A673 (cell line): ENCODE data around the gene PPP2R1A. TPM values are rescaled to one million over a fixed set of nuclear protein-coding genes. Genes with fewer than 3 reads are reported as not detected.

ENCODE experiments used
- BruUV-seq: library from RNA; stranded (reverse); fragments of 400-500 nt; replicated peaks from 2 replicates; lab custom pipeline; 2021; lab: Mats Ljungman, UMichigan
- CTCF ChIA-PET: fragments of 300-600 bp; sonication (Branson Sonifier 250); formaldehyde crosslinking; loops from one replicate; lab custom pipeline; 2022; ENCODE audit warnings: antibody characterized with exemption; lab: Charles Lee
- POLR2A ChIA-PET: fragments of 300-600 bp; sonication (Branson Sonifier 250); formaldehyde crosslinking; loops from one replicate; lab custom pipeline; 2022; ENCODE audit warnings: antibody characterized with exemption; ENCODE audit not compliant: low non-redundant PET; lab: Charles Lee
- DNase-seq: peaks from one replicate; pipeline ENCODE4 v3.0.0-alpha.2; 2015; ENCODE audit warnings: low spot score
- H3K27ac ChIP-seq: fragments of 200-600 bp; sonication (generic); 2 replicates; pipeline ENCODE4 v1.5.1; 2016; ENCODE audit warnings: mixed run types, low read depth, mild to moderate bottlenecking, mixed read lengths, antibody characterized with exemption, low read length; ENCODE audit not compliant: poor library complexity, severe bottlenecking
- H3K27me3 ChIP-seq: fragments of 200-600 bp; sonication (generic); replicated peaks from 2 replicates; pipeline ENCODE4 v1.6.1; 2017; ENCODE audit warnings: mixed run types, low read depth, mild to moderate bottlenecking, mixed read lengths, antibody characterized with exemption, low read length; ENCODE audit not compliant: insufficient read depth, poor library complexity
- H3K36me3 ChIP-seq: fragments of 200-600 bp; sonication (generic); 2 replicates; pipeline ENCODE4 v1.6.1; 2016; ENCODE audit warnings: mixed run types, mild to moderate bottlenecking, mixed read lengths, antibody characterized with exemption, low read length; ENCODE audit not compliant: insufficient read depth, poor library complexity, severe bottlenecking
- H3K4me1 ChIP-seq: fragments of 200-600 bp; sonication (generic); 2 replicates; pipeline ENCODE4 v1.6.1; 2017; ENCODE audit warnings: mixed run types, mild to moderate bottlenecking, mixed read lengths, antibody characterized with exemption, low read length; ENCODE audit not compliant: insufficient read depth, poor library complexity, severe bottlenecking
- H3K4me3 ChIP-seq: fragments of 200-600 bp; sonication (generic); 2 replicates; pipeline ENCODE4 v1.5.1; 2016; ENCODE audit warnings: low read depth, mixed run types, mild to moderate bottlenecking, mixed read lengths, low read length; ENCODE audit not compliant: poor library complexity, severe bottlenecking
- H3K9me3 ChIP-seq: fragments of 200-600 bp; sonication (generic); 2 replicates; pipeline ENCODE4 v1.6.1; 2016; ENCODE audit warnings: mixed run types, low read depth, mild to moderate bottlenecking, mixed read lengths, antibody characterized with exemption, low read length; ENCODE audit not compliant: poor library complexity, severe bottlenecking
- EZH2 ChIP-seq: fragments of 200-600 bp; sonication (generic); IDR thresholded peaks from 2 replicates; pipeline ENCODE4 v1.6.1; 2017; ENCODE audit warnings: borderline replicate concordance, low read depth, mild to moderate bottlenecking, mixed read lengths, antibody characterized with exemption, low read length; ENCODE audit not compliant: poor library complexity, severe bottlenecking
- intact Hi-C: fragments of 100-400 bp; cut with micrococcal nuclease; formaldehyde crosslinking; loops from one replicate; pipeline ENCODE4 v1.10.0; 2022; ENCODE audit not compliant: unreplicated experiment
- total RNA-seq: library from RNA; stranded (reverse); gene quantifications from 2 replicates; pipeline ENCODE4 v1.2.3, GENCODE V29; 2021
- TF ChIP-seq, protein P1 (sequence below): fragments of 300-800, 200-600 bp; sonication (generic); conservative IDR thresholded peaks from 2 replicates; pipeline ENCODE4 v1.5.1; 2017; ENCODE audit warnings: low read depth, mild to moderate bottlenecking, antibody characterized with exemption, low read length, moderate library complexity, mixed read lengths

The PPP2R1A gene
- total RNA-seq, 1 experiment from 2014 or later: 324 TPM

DNA sequence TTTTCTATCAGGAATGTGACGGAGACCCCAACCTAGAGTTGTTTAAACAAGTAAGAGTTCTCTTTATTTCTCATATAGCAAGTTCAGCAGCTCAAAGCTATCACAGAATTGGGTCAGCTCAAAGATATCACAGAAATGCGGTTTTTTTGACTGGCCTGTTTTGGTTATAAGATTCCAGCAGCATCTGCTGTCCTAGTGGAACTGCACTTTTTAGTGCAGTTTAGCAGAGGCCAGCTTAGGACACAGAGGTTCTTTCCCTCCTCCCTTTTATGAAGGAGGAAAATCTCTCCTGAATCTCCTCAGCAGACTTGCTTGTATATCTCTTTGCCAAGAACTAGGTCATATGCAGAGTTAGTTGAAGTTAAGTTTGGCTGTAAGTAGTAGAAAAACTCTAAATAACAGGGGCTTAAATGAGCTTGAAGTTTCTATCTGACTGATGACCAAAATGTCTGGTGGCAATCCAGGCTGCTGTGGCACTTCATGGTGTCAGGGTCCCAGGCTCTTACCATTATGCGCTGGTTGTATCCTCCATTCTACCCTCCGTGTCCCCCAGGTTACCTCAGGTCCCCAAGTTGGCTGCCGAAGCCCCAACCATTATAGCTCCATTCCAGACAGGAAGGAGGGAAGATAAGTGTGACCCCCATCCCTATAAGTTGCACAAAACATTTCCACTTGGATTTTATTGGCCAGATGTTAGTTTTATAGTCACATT lies 6.6 kb downstream of the PPP2R1A start:
- ChIA-PET POLR2A (interaction anchor here (0.6 kb wide), 1 partner anchor 453 kb away, joined by 4 read pairs; no protein-coding TSS in a partner anchor), CTCF (no interaction called here)
- no peak overlapping the region for H3K4me3 ChIP-seq
- intact Hi-C loops: no loop called here
- no TSS peak for BruUV-seq
- no peaks in the 10 kb centered on the region for H3K27me3 ChIP-seq
- no peaks in the 10 kb centered on the region for H3K4me1 ChIP-seq
- DNase-seq: no peak
- H3K36me3 ChIP-seq: peaks cover 61% of the 10 kb centered on the region
- TF ChIP-seq, protein P1, sequence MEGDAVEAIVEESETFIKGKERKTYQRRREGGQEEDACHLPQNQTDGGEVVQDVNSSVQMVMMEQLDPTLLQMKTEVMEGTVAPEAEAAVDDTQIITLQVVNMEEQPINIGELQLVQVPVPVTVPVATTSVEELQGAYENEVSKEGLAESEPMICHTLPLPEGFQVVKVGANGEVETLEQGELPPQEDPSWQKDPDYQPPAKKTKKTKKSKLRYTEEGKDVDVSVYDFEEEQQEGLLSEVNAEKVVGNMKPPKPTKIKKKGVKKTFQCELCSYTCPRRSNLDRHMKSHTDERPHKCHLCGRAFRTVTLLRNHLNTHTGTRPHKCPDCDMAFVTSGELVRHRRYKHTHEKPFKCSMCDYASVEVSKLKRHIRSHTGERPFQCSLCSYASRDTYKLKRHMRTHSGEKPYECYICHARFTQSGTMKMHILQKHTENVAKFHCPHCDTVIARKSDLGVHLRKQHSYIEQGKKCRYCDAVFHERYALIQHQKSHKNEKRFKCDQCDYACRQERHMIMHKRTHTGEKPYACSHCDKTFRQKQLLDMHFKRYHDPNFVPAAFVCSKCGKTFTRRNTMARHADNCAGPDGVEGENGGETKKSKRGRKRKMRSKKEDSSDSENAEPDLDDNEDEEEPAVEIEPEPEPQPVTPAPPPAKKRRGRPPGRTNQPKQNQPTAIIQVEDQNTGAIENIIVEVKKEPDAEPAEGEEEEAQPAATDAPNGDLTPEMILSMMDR: no peak
- TF ChIP-seq EZH2: no peak
- no peaks in the 10 kb centered on the region for H3K9me3 ChIP-seq
- no peak overlapping the region for H3K27ac ChIP-seq

DNA sequence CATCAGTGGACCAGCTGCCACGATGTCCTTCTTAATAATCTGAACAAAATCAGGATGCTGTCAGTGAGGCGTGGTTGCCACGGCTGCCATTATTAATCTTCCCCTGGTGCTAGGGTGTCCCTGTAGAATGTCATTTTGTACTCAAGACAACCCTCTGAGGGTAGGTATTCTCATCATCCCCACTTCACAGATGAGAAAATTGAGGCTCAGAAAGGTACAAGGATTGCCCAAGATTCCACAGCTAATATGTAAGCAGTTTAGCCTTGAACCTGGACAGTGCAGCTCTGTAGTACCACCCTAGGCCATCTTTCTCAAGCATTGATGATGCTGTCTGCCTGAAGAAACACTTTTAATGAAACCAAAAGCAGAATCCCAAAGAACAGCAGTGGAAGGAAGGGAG lies 8.1 kb downstream of the PPP2R1A start:
- Histone ChIP-seq H3K27ac (no peak overlapping the region), H3K27me3 (no peaks in the 10 kb centered on the region), H3K4me1 (no peaks in the 10 kb centered on the region), H3K36me3 (peaks cover 69% of the 10 kb centered on the region), H3K9me3 (no peaks in the 10 kb centered on the region), H3K4me3 (no peak overlapping the region)
- no TSS peak for BruUV-seq
- CTCF ChIA-PET: no interaction called here
- DNase-seq: no peak
- TF ChIP-seq EZH2: no peak
- TF ChIP-seq, protein P1: no peak
- POLR2A ChIA-PET: no interaction called here
- intact Hi-C loops: no loop called here

DNA sequence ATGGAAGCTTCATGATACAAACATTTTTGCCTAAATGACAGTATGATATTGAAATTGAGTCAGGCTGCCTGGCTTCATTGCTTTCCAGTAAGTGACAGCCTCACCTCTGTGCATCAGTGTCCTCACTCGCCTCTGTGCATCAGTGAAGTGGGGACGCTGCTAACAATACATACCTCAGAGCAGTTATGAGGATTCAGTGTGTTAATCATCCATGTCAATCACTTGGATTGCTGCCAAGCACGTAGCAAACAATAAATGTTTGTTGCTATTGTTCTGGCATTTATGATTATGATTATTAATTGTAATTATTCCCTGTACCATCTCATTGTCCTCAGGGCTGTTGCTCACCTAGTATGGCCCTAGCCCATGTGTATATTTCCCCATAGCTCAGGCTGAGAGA lies 8.8 kb downstream of the PPP2R1A start:
- Histone ChIP-seq H3K27me3 (no peaks in the 10 kb centered on the region), H3K9me3 (no peaks in the 10 kb centered on the region), H3K4me1 (no peaks in the 10 kb centered on the region), H3K27ac (no peak overlapping the region), H3K36me3 (peaks cover 72% of the 10 kb centered on the region), H3K4me3 (no peak overlapping the region)
- ChIA-PET POLR2A (no interaction called here), CTCF (no interaction called here)
- no TSS peak for BruUV-seq
- intact Hi-C loops: no loop called here
- no peak for TF ChIP-seq EZH2
- TF ChIP-seq, protein P1: no peak
- no peak for DNase-seq
